H1 (cell line): ENCODE data around the gene CDH6. TPM values are rescaled to one million over a fixed set of nuclear protein-coding genes. Genes with fewer than 3 reads are reported as not detected.

Source experiments
- CTCF ChIA-PET: fragments of 300-600 bp; sonication (Branson Sonifier 250); formaldehyde crosslinking; loops from one replicate; lab custom pipeline; 2021; ENCODE audit not compliant: partially characterized antibody; lab: Charles Lee
- POLR2A ChIA-PET: fragments of 300-600 bp; sonication (Branson Sonifier 250); formaldehyde crosslinking; loops from one replicate; lab custom pipeline; 2021; ENCODE audit warnings: inconsistent platforms; ENCODE audit not compliant: partially characterized antibody; lab: Charles Lee
- DNase-seq, 2 experiments: peaks; one replicate each; pipeline versions ENCODE4 v3.0.0 to v3.0.0-alpha.2; 2010 to 2022; ENCODE audit warnings: low spot score in 2 of 2, low read depth in 1 of 2, mixed read lengths in 1 of 2
- FAIRE-seq: peaks from 2 replicates; lab custom pipeline; 2011; peaks lifted over from hg19 to GRCh38; lab: Jason Lieb, UNC
- H2AFZ ChIP-seq: 2 replicates; pipeline ENCODE4 v1.8.1; 2012; ENCODE audit warnings: low read length, inconsistent platforms
- H2AK5ac ChIP-seq: 2 replicates; pipeline ENCODE4 v1.6.1; 2013; ENCODE audit warnings: low read depth, low read length
- H2BK120ac ChIP-seq: replicated peaks from 2 replicates; pipeline ENCODE3; 2013; ENCODE audit warnings: low read depth, low read length, inconsistent platforms
- H2BK12ac ChIP-seq: 2 replicates; pipeline ENCODE4 v1.6.1; 2013; ENCODE audit warnings: low read depth, low read length
- H2BK15ac ChIP-seq: 2 replicates; pipeline ENCODE4 v1.6.1; 2013; ENCODE audit warnings: low read length
- H2BK20ac ChIP-seq: 2 replicates; pipeline ENCODE4 v1.6.1; 2013; ENCODE audit warnings: low read length
- H2BK5ac ChIP-seq: 2 replicates; pipeline ENCODE4 v1.6.1; 2013; ENCODE audit warnings: low read depth, low read length
- H3K14ac ChIP-seq: 2 replicates; pipeline ENCODE4 v1.6.1; 2013; ENCODE audit warnings: inconsistent platforms; ENCODE audit not compliant: insufficient read length
- H3K18ac ChIP-seq: 2 replicates; pipeline ENCODE4 v1.6.1; 2013; ENCODE audit warnings: low read length; ENCODE audit errors: extremely low read depth
- H3K23ac ChIP-seq: 2 replicates; pipeline ENCODE4 v1.6.1; 2013; ENCODE audit warnings: inconsistent platforms; ENCODE audit not compliant: insufficient read length
- H3K23me2 ChIP-seq: 2 replicates; pipeline ENCODE4 v1.6.1; 2013; ENCODE audit warnings: low read depth, low read length
- H3K27ac ChIP-seq: 2 replicates; pipeline ENCODE4 v1.6.1; 2011; ENCODE audit warnings: low read depth, low read length, inconsistent platforms
- H3K27me3 ChIP-seq, 4 experiments: replicated peaks in 1 of 4; 1 replicate in 1 of 4; 2 replicates in 3 of 4; pipeline versions ENCODE4 v1.6.1 to v1.8.1; 2011 to 2013; ENCODE audit warnings: low read length in 3 of 4, mild to moderate bottlenecking in 3 of 4, inconsistent platforms in 2 of 4, mixed read lengths in 2 of 4, moderate library complexity in 1 of 4; ENCODE audit not compliant: control insufficient read depth in 3 of 4, insufficient read depth in 3 of 4; ENCODE audit errors: extremely low read depth in 1 of 4
- H3K36me3 ChIP-seq, 4 experiments: 2 replicates each; pipeline versions ENCODE4 v1.6.1 to v1.8.1; 2011 to 2013; ENCODE audit warnings: mild to moderate bottlenecking in 4 of 4, low read length in 3 of 4, moderate library complexity in 2 of 4, control low read depth in 1 of 4, inconsistent platforms in 1 of 4; ENCODE audit not compliant: insufficient read depth in 4 of 4, control insufficient read depth in 2 of 4
- H3K4ac ChIP-seq: replicated peaks from 2 replicates; pipeline ENCODE3; 2013; ENCODE audit warnings: low read length, low read depth, mixed read lengths, inconsistent platforms; ENCODE audit not compliant: insufficient read length
- H3K4me1 ChIP-seq, 4 experiments: replicated peaks in 1 of 4; 1 replicate in 1 of 4; 2 replicates in 3 of 4; pipeline versions ENCODE4 v1.6.1 to v1.8.1; 2011 to 2013; ENCODE audit warnings: low read length in 3 of 4, inconsistent platforms in 2 of 4, mixed read lengths in 1 of 4; ENCODE audit not compliant: insufficient read depth in 4 of 4, control insufficient read depth in 3 of 4
- H3K4me2 ChIP-seq, 2 experiments: 2 replicates each; pipeline versions ENCODE4 v1.6.1 to v1.8.1; 2011 to 2013; ENCODE audit warnings: low read depth in 2 of 2, low read length in 2 of 2, control low read depth in 1 of 2, inconsistent platforms in 1 of 2, mild to moderate bottlenecking in 1 of 2; ENCODE audit not compliant: insufficient read depth in 1 of 2
- H3K4me3 ChIP-seq, 4 experiments: fragments of 200-600, 300-600 bp in 1 of 4; sonication (generic), shearing (Covaris generic), sonication (Bioruptor Twin) in 1 of 4; 2 replicates each; pipeline versions ENCODE4 v1.5.1 to v1.8.1; 2011 to 2016; ENCODE audit warnings: low read length in 4 of 4, low read depth in 3 of 4, control low read depth in 2 of 4, inconsistent platforms in 2 of 4, mild to moderate bottlenecking in 2 of 4, mixed read lengths in 1 of 4, moderate library complexity in 1 of 4; ENCODE audit not compliant: insufficient read depth in 2 of 4; ENCODE audit errors: extremely low read depth in 1 of 4
- H3K56ac ChIP-seq: replicated peaks from 2 replicates; pipeline ENCODE3; 2013; ENCODE audit warnings: low read depth, mild to moderate bottlenecking, mixed read lengths, low read length, inconsistent platforms; ENCODE audit not compliant: insufficient read length
- H3K79me1 ChIP-seq: 2 replicates; pipeline ENCODE4 v1.6.1; 2013; ENCODE audit warnings: low read depth, low read length, control low read depth
- H3K79me2 ChIP-seq, 2 experiments: 2 replicates each; pipeline versions ENCODE4 v1.6.1 to v1.8.1; 2012 to 2013; ENCODE audit warnings: low read length in 2 of 2, mild to moderate bottlenecking in 2 of 2, inconsistent platforms in 1 of 2; ENCODE audit not compliant: insufficient read depth in 2 of 2, control insufficient read depth in 1 of 2
- H3K9ac ChIP-seq, 4 experiments: replicated peaks in 1 of 4; 1 replicate in 1 of 4; 2 replicates in 3 of 4; pipeline versions ENCODE4 v1.6.1 to v1.8.1; 2011 to 2013; ENCODE audit warnings: low read depth in 3 of 4, low read length in 3 of 4, control low read depth in 2 of 4, mild to moderate bottlenecking in 2 of 4, moderate library complexity in 2 of 4, inconsistent platforms in 1 of 4; ENCODE audit errors: extremely low read depth in 1 of 4
- H3K9me3 ChIP-seq, 2 experiments: 2 replicates each; pipeline versions ENCODE4 v1.6.1 to v1.8.1; 2012 to 2013; ENCODE audit warnings: mild to moderate bottlenecking in 2 of 2, moderate library complexity in 2 of 2, control low read depth in 1 of 2, inconsistent platforms in 1 of 2, low read depth in 1 of 2, low read length in 1 of 2, mixed read lengths in 1 of 2; ENCODE audit not compliant: insufficient read depth in 2 of 2
- H4K20me1 ChIP-seq, 2 experiments: replicated peaks in 1 of 2; 2 replicates each; pipeline versions ENCODE3 to v1.8.1; 2011 to 2013; ENCODE audit warnings: inconsistent platforms in 2 of 2, low read length in 2 of 2, mild to moderate bottlenecking in 1 of 2; ENCODE audit not compliant: insufficient read depth in 2 of 2, control insufficient read depth in 1 of 2
- H4K5ac ChIP-seq: 2 replicates; pipeline ENCODE4 v1.6.1; 2013; ENCODE audit warnings: low read length, low read depth, mixed read lengths, inconsistent platforms; ENCODE audit not compliant: insufficient read length
- H4K8ac ChIP-seq: 2 replicates; pipeline ENCODE4 v1.8.0; 2013; ENCODE audit warnings: mild to moderate bottlenecking, moderate library complexity, low read length, inconsistent platforms; ENCODE audit not compliant: insufficient read depth; ENCODE audit errors: extremely low read depth
- H4K91ac ChIP-seq: replicated peaks from 2 replicates; pipeline ENCODE3; 2013; ENCODE audit warnings: low read length, mixed read lengths, inconsistent platforms; ENCODE audit not compliant: insufficient read length
- CHD2 ChIP-seq: IDR thresholded peaks from 2 replicates; pipeline ENCODE4 v1.6.1; 2012; ENCODE audit warnings: low read length, improper control_type of control experiment
- POLR2AphosphoS5 ChIP-seq: IDR thresholded peaks from 2 replicates; pipeline ENCODE4 v1.6.1; 2011; ENCODE audit warnings: low read depth, low read length
- WGBS, 2 experiments: shearing (Covaris generic) in 1 of 2; methylation state at CpG; one replicate each; pipeline versions ENCODE4 v1.1.6 to v1.1.7; 2013 to 2015; ENCODE audit warnings: low lambda C conversion rate in 2 of 2, mixed read lengths in 2 of 2, inconsistent platforms in 1 of 2, low coverage in 1 of 2, missing lambda C conversion rate in 1 of 2; ENCODE audit not compliant: insufficient replicate concordance in 2 of 2, insufficient coverage in 1 of 2, insufficient read length in 1 of 2; ENCODE audit errors: extremely low coverage in 1 of 2, missing lambda C conversion rate in 1 of 2; 5-methylcytosine and 5-hydroxymethylcytosine counted together
- polyA plus RNA-seq, 7 experiments: library from polyadenylated mRNA; depleted of rRNA in 3 of 7; stranded (reverse) in 5 of 7; unstranded in 2 of 7; fragments of >200 nt in 5 of 7; fragments of 200-250 nt in 2 of 7; gene quantifications; 1 replicate in 5 of 7; 2 replicates in 1 of 7; 4 replicates in 1 of 7; pipeline versions ENCODE4 v1.2.1 to v1.2.3, GENCODE V29; 2011 to 2013; ENCODE audit warnings: missing spikeins in 2 of 7, mixed read lengths in 2 of 7
- total RNA-seq: library from RNA; stranded (reverse); fragmentation: NEBNext Ultra II Directional; extraction: Animal tissue kit (Norgen Biotek cat#: 25700); gene quantifications from 2 replicates; pipeline ENCODE4 v1.2.1, GENCODE V29; 2021

CDH6 gene
- total and polyA plus RNA-seq, 2 of the 8 experiments (the other 6 are each of a cell fraction or from before 2014, with no cell fraction given), result 1.4 to 1.9 TPM

DNA sequence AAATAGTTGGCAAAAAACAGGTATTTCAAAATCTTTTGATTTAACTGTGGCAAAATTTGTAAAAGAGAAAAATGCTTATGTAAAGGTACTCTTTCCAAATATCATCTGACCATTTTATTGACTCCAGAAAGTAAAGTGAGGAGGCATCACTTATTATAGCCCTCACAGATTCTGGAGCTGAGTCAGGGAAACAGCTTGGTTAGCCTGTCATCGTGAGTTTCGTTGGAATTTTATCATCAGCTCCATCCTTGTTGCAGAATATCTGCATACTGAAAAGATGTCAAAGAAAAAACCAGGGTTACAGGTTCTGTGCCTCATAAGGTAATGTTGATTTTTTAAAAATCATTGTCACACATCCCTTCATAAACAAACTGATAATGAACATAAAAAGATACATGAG is 74.8 kb downstream of the CDH6 start:
- CTCF ChIA-PET, result interaction anchor here (0.9 to 6.3 kb wide), 8 partner anchors 9 to 1228 kb away, joined by 3 to 67 read pairs (median 4); no protein-coding TSS in a partner anchor
- Histone ChIP-seq H3K18ac (no peak overlapping the region), H4K8ac (no peak overlapping the region), H2BK5ac (no peak overlapping the region), H3K56ac (no peak overlapping the region), H2BK15ac (no peak overlapping the region), H3K9me3 (no peaks in the 10 kb centered on the region), H3K9ac (no peak overlapping the region), H2BK120ac (no peak overlapping the region), H3K27me3 (no peaks in the 10 kb centered on the region), H3K4ac (no peak overlapping the region), H2AFZ (no peak overlapping the region), H4K91ac (no peak overlapping the region), H4K20me1 (no peaks in the 10 kb centered on the region), H3K79me1 (no peaks in the 10 kb centered on the region), H3K27ac (no peak overlapping the region), H2BK12ac (no peak overlapping the region), H3K79me2 (no peaks in the 10 kb centered on the region), H3K4me1 (peaks cover 0 to 8% (median 3%) of the 10 kb centered on the region in 4 experiments; a peak in 3 of 7 replicates), H3K14ac (no peak overlapping the region), H3K4me3 (no peak overlapping the region), H2AK5ac (no peak overlapping the region), H4K5ac (no peak overlapping the region), H3K36me3 (no peaks in the 10 kb centered on the region), H3K23me2 (no peaks in the 10 kb centered on the region), H3K23ac (no peak overlapping the region), H3K4me2 (no peak overlapping the region), H2BK20ac (no peak overlapping the region)
- FAIRE-seq, result no peak
- DNase-seq, result no peak
- WGBS, 2 experiments, result 91% methylated on average over 2 of the region's 2 CpGs; no CpG with 5 or more reads in 1 of the 2 experiments
- POLR2A ChIA-PET, result no interaction called here
- no peak for TF ChIP-seq CHD2
- no peak for TF ChIP-seq POLR2AphosphoS5
